ENCODE measurements around the gene BBS12. TPM values are rescaled to one million over a fixed set of nuclear protein-coding genes. Genes with fewer than 3 reads are reported as not detected.
"Not testable (repeated sequence)": the region's sequence is repeated elsewhere in the genome, so short reads cannot be mapped to it uniquely, and the experiment has no call there.

Gene BBS12
- total and polyA plus RNA-seq, 11 donors = 1.1 to 11.9 (median 6.8) TPM

DNA sequence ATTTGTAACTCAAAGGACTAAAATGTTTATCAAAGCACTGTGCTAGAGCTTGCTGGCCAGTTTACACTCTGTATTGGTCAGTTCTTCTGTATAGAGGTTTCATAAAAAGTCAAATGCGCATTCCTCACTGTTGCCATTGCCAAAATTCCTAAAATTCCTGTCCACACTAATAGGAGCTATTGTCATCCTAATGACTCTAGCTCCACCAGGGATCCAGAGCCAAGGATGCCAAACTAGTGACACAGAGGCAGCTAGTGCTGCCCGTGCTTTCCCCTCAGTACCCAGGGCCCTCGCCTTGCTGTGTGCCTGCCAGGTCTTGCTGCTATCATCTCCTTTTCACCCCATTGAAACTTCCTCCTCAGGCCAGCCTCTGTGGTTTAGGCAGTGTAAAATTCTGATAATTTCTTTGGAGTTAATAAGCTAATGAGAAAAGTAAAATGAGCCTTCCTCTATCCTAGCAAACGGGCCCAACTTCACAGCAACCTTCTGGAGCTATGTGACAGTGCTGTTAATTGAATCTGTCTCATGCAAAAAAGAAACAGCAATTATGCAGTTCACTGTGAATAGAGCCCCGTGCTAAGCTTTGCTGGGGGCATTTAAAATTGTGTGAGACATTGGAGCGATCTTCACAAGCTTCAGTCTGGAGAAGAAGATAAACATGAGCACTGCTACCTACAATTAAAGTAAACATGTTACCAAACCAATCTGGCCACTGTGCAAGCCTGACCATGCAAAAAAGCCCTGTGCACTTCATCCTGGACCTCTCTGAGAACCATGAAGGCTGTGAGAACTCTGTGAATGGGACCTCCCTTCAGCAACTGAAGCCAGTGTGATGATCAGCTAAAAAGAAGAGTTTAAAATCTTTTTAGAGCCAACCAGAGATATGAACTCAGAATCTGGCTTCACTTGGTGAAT lies 51.1 kb downstream of the BBS12 start:
- Histone ChIP-seq H3K27ac (peak overlapping the region; percentile 46 to 86 (median 80)), H3K9me3 (peaks cover 0 to 7% (median 0%) of the 10 kb centered on the region in 12 donors), H3K4me3 (peak overlapping the region in 1 of 12 donors; percentile 18), H3K27me3 (no peaks in the 10 kb centered on the region), H3K36me3 (no peaks in the 10 kb centered on the region), H3K4me1 (peaks cover 0 to 20% (median 13%) of the 10 kb centered on the region in 12 donors)
- 17 to 21% (median 19%) methylated on average over 6 of the region's 6 CpGs for WGBS, 4 donors
- TF ChIP-seq POLR2A (IDR thresholded peaks at IDR 0.05) = no peak
- TF ChIP-seq, protein P1, sequence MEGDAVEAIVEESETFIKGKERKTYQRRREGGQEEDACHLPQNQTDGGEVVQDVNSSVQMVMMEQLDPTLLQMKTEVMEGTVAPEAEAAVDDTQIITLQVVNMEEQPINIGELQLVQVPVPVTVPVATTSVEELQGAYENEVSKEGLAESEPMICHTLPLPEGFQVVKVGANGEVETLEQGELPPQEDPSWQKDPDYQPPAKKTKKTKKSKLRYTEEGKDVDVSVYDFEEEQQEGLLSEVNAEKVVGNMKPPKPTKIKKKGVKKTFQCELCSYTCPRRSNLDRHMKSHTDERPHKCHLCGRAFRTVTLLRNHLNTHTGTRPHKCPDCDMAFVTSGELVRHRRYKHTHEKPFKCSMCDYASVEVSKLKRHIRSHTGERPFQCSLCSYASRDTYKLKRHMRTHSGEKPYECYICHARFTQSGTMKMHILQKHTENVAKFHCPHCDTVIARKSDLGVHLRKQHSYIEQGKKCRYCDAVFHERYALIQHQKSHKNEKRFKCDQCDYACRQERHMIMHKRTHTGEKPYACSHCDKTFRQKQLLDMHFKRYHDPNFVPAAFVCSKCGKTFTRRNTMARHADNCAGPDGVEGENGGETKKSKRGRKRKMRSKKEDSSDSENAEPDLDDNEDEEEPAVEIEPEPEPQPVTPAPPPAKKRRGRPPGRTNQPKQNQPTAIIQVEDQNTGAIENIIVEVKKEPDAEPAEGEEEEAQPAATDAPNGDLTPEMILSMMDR (IDR thresholded peaks at IDR 0.05) = no peak
- ATAC-seq (peak; percentile 100), DNase-seq (peak; percentile 70 to 86 (median 73))
- intact Hi-C loops (cut with DNase I) = loop anchor here in 1 of 10 donors (10.0 kb wide), 1 partner anchor 1051 kb away; no protein-coding TSS in a partner anchor

DNA sequence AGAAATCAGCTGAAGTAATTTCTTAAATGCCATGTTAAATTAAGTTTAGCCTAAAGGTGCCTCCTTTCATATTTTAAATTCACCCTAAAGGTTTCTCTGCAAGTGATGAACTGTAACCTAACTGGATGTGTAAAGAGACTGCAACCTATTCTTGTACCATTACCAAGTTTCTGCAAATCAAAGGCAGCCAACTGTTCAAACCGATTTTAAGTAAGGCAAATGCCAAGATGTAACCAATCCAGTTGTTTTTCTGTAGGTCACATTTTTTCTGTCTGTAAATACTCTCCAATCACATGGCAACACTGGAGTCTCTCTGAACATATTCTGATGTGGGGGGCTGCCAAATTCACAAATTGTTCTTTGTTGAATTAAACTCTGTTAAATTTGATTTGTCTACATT lies 51.8 kb downstream of the BBS12 start:
- ATAC-seq (no peak), DNase-seq (no peak)
- intact Hi-C loops (cut with DNase I) = loop anchor here in 1 of 10 donors (10.0 kb wide), 1 partner anchor 1051 kb away; no protein-coding TSS in a partner anchor
- Histone ChIP-seq H3K27me3 (no peaks in the 10 kb centered on the region), H3K9me3 (peaks cover 0 to 7% (median 0%) of the 10 kb centered on the region in 12 donors), H3K4me1 (peaks cover 0 to 20% (median 13%) of the 10 kb centered on the region in 12 donors), H3K36me3 (no peaks in the 10 kb centered on the region), H3K4me3 (no peak overlapping the region), H3K27ac (peak overlapping the region; percentile 46 to 86 (median 80))
- 6 to 22% (median 15%) methylated on average over 1 of the region's 1 CpG for WGBS, 4 donors
- TF ChIP-seq, protein P1 (IDR thresholded peaks at IDR 0.05) = no peak
- TF ChIP-seq POLR2A (IDR thresholded peaks at IDR 0.05) = no peak

DNA sequence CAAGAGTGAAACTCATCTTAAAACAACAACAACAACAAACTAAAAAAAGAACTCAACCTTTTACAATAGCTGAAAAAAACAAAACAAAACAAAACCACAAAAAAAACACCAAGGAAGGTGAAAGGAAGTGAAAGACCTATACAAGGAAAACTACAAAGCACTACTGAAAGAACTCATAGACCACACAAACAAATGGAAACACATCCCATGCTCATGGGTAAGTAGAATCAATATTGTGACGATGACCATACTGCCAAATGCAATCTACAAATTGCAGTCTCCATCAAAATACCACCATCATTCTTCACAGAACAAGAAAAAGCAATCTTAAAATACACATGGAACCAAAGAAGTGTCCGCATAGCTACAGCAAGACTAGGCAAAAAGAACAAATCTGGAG lies 52.6 kb downstream of the BBS12 start:
- Histone ChIP-seq H3K4me1 (peaks cover 0 to 20% (median 13%) of the 10 kb centered on the region in 12 donors), H3K27me3 (no peaks in the 10 kb centered on the region), H3K27ac (peak overlapping the region in 1 of 12 donors; percentile 85), H3K36me3 (no peaks in the 10 kb centered on the region), H3K9me3 (peaks cover 0 to 5% (median 0%) of the 10 kb centered on the region in 12 donors), H3K4me3 (no peak overlapping the region)
- no peak for TF ChIP-seq POLR2A (IDR thresholded peaks at IDR 0.05)
- TF ChIP-seq, protein P1 (IDR thresholded peaks at IDR 0.05) = no peak
- WGBS, 4 donors = 95 to 100% (median 98%) methylated on average over 2 of the region's 2 CpGs
- ATAC-seq = no peak
- intact Hi-C loops (cut with DNase I) = loop anchor here in 2 of 10 donors (5.0 to 10.0 kb wide), 2 partner anchors 37 to 1050 kb away; no protein-coding TSS in a partner anchor
- DNase-seq = no peak

DNA sequence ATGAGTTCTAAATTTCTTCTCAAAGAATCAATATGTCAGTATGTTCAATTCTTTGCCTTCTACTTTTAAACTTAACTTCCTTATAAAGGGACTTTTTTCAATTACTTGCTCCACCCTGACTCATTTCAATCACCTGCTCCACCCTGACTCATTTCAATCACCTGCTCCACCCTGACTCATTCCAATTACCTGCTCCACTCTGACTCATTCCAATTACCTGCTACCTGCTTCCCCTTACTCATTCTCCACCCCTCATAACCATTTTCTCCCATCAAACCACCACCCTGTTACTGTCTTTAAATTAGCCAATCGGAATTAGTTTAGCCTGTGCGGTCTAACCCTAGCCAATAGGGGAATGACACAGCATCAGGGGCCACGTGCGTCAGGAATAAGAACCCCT lies 53.8 kb downstream of the BBS12 start:
- H3K9me3 ChIP-seq, H3K27ac ChIP-seq, H3K4me3 ChIP-seq, ATAC-seq, DNase-seq, H3K27me3 ChIP-seq, H3K36me3 ChIP-seq: not testable (repeated sequence)
- intact Hi-C loops (cut with DNase I) = loop anchor here in 2 of 10 donors (5.0 to 10.0 kb wide), 2 partner anchors 36 to 1049 kb away; no protein-coding TSS in a partner anchor
- peaks cover 0 to 20% (median 13%) of the 10 kb centered on the region in 12 donors for H3K4me1 ChIP-seq
- WGBS, 4 donors = 95 to 100% (median 97%) methylated on average over 4 of the region's 4 CpGs

DNA sequence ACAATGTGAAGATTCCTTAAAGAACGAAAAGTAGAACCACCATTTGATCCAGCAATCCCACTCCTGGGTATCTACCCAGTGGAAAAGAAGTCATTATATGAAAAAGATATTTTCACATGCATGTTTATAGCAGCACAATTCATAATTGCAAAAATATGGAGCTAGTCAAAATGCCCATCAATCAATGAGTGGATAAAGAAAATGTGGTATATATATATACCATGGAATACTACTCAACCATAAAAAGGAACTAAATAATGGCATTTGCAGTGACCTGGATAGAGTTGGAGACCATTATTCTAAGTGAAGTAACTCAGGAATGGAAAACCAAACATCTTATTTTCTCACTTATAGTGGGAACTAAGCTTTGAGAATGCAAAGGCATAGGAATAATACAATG lies 54.4 kb downstream of the BBS12 start:
- not testable (repeated sequence) for DNase-seq, ATAC-seq, H3K36me3 ChIP-seq, H3K9me3 ChIP-seq, H3K4me3 ChIP-seq, H3K27me3 ChIP-seq, H3K27ac ChIP-seq
- H3K4me1 ChIP-seq = peaks cover 0 to 20% (median 13%) of the 10 kb centered on the region in 12 donors
- WGBS, 4 donors = 93 to 98% (median 97%) methylated on average over 1 of the region's 1 CpG
- intact Hi-C loops (cut with DNase I) = loop anchor here in 2 of 10 donors (5.0 to 10.0 kb wide), 2 partner anchors 35 to 1048 kb away; no protein-coding TSS in a partner anchor

Measured in heart left ventricle (tissue), 16 donors.